Measurements from ENCODE around the gene ZFAND3. TPM values are rescaled to one million over a fixed set of nuclear protein-coding genes. Genes with fewer than 3 reads are reported as not detected.

ZFAND3 gene
- polyA plus RNA-seq, 3 donors = 11.5 to 21.1 (median 11.7) TPM

DNA sequence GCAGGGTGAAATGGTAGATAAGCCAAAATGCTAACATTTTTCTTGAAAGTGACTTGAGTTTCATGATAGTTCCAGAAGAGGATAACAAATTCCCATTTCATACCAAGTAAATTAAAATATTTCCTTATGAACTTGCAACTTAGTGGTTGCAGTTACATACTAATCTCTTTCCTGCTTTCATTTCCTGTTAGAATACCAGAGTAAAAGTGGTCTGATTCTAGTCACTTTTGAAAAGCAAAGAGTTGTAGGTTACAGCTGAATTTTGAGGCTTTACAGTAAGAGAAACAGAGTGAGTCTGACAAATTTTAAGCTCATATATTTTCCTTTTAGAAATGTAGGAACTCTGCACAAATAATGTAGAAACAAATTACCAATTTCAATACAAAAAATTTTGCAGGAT lies 117.4 kb downstream of the ZFAND3 start:
- Mint-ChIP-seq H3K4me3 (no peak overlapping the region), H3K27me3 (ENCODE audit: low read depth in 3 of 3) (no peaks in the 10 kb centered on the region), H3K36me3 (peaks cover 7 to 15% of the 10 kb centered on the region in 2 donors), H3K4me1 (peaks cover 15% of the 10 kb centered on the region), H3K9me3 (no peaks in the 10 kb centered on the region), H3K27ac (no peak overlapping the region)
- Histone ChIP-seq H3K79me2 (ENCODE audit: insufficient read depth, low read length) (peaks cover 50% of the 10 kb centered on the region), H2AFZ (ENCODE audit: insufficient read depth, low read depth, low read length, poor library complexity, severe bottlenecking) (no peak overlapping the region), H3K9ac (ENCODE audit: insufficient read depth, low read length, poor library complexity, severe bottlenecking) (no peak overlapping the region), H3K4me3 (replicated peaks in 1 of 3; ENCODE audit: low read depth in 2 of 3, low read length in 3 of 3) (no peak overlapping the region), H3K4me2 (replicated peaks; ENCODE audit: extremely low read depth, low read length, poor library complexity, severe bottlenecking) (no peak overlapping the region), H3K36me3 (replicated peaks in 1 of 2; ENCODE audit: control insufficient read depth in 1 of 2, insufficient read depth in 2 of 2, low read length in 2 of 2) (peaks cover 0 to 16% of the 10 kb centered on the region in 2 donors), H4K20me1 (ENCODE audit: insufficient read depth, low read length) (peaks cover 99% of the 10 kb centered on the region), H3K27ac (ENCODE audit: low read depth in 1 of 2, low read length in 2 of 2) (no peak overlapping the region), H3K4me1 (ENCODE audit: control insufficient read depth in 1 of 2, insufficient read depth in 2 of 2, low read length in 2 of 2) (peaks cover 3 to 9% of the 10 kb centered on the region in 2 donors), H3K9me3 (replicated peaks in 1 of 2; ENCODE audit: control insufficient read depth in 1 of 2, insufficient read depth in 1 of 2, low read length in 2 of 2) (no peaks in the 10 kb centered on the region), H3K27me3 (ENCODE audit: control insufficient read depth in 2 of 2, insufficient read depth in 2 of 2, low read length in 2 of 2) (no peaks in the 10 kb centered on the region)
- TF ChIP-seq, protein P1, sequence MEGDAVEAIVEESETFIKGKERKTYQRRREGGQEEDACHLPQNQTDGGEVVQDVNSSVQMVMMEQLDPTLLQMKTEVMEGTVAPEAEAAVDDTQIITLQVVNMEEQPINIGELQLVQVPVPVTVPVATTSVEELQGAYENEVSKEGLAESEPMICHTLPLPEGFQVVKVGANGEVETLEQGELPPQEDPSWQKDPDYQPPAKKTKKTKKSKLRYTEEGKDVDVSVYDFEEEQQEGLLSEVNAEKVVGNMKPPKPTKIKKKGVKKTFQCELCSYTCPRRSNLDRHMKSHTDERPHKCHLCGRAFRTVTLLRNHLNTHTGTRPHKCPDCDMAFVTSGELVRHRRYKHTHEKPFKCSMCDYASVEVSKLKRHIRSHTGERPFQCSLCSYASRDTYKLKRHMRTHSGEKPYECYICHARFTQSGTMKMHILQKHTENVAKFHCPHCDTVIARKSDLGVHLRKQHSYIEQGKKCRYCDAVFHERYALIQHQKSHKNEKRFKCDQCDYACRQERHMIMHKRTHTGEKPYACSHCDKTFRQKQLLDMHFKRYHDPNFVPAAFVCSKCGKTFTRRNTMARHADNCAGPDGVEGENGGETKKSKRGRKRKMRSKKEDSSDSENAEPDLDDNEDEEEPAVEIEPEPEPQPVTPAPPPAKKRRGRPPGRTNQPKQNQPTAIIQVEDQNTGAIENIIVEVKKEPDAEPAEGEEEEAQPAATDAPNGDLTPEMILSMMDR (IDR thresholded peaks at IDR 0.05) = no peak
- intact Hi-C loops (cut with micrococcal nuclease) = no loop called here
- no peak for DNase-seq

DNA sequence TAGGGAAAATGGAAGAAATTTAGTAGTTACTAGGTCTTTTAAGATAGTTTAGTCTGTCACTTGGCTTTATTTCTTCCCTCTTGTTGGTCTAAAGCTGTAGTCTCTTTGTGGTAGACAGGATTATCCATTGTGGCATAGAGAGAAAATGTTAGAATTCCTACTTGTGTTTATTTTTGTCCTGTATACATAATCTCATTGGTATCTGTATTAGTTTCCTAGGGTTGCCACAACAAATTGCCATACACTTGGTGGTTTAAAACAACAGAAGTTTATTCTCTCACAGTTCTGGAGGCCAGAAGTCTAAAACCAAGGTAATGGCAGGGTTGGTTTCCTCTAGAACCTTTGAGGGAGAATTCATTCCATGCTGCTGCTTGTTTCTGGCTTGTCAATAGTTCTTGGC lies 119.4 kb downstream of the ZFAND3 start:
- H3K36me3 ChIP-seq (replicated peaks in 1 of 2; ENCODE audit: control insufficient read depth in 1 of 2, insufficient read depth in 2 of 2, low read length in 2 of 2) = peaks cover 0 to 8% of the 10 kb centered on the region in 2 donors
- no peaks in the 10 kb centered on the region for H3K27me3 ChIP-seq (ENCODE audit: control insufficient read depth in 2 of 2, insufficient read depth in 2 of 2, low read length in 2 of 2)
- no peak overlapping the region for H2AFZ ChIP-seq (ENCODE audit: insufficient read depth, low read depth, low read length, poor library complexity, severe bottlenecking)
- peaks cover 99% of the 10 kb centered on the region for H4K20me1 ChIP-seq (ENCODE audit: insufficient read depth, low read length)
- Mint-ChIP-seq H3K27ac (peak overlapping the region in 1 of 7 donors; percentile 75), H3K36me3 (peaks cover 7 to 12% of the 10 kb centered on the region in 2 donors), H3K4me1 (peaks cover 15% of the 10 kb centered on the region), H3K27me3 (ENCODE audit: low read depth in 3 of 3) (no peaks in the 10 kb centered on the region), H3K9me3 (no peaks in the 10 kb centered on the region), H3K4me3 (no peak overlapping the region)
- intact Hi-C loops (cut with micrococcal nuclease) = no loop called here
- no peak overlapping the region for H3K9ac ChIP-seq (ENCODE audit: insufficient read depth, low read length, poor library complexity, severe bottlenecking)
- peaks cover 62% of the 10 kb centered on the region for H3K79me2 ChIP-seq (ENCODE audit: insufficient read depth, low read length)
- no peak for DNase-seq
- TF ChIP-seq, protein P1 (IDR thresholded peaks at IDR 0.05) = no peak
- no peak overlapping the region for H3K4me3 ChIP-seq (replicated peaks in 1 of 3; ENCODE audit: low read depth in 2 of 3, low read length in 3 of 3)
- H3K27ac ChIP-seq (ENCODE audit: low read depth in 1 of 2, low read length in 2 of 2) = no peak overlapping the region
- no peaks in the 10 kb centered on the region for H3K9me3 ChIP-seq (replicated peaks in 1 of 2; ENCODE audit: control insufficient read depth in 1 of 2, insufficient read depth in 1 of 2, low read length in 2 of 2)
- H3K4me1 ChIP-seq (ENCODE audit: control insufficient read depth in 1 of 2, insufficient read depth in 2 of 2, low read length in 2 of 2) = peaks cover 3 to 9% of the 10 kb centered on the region in 2 donors
- H3K4me2 ChIP-seq (replicated peaks; ENCODE audit: extremely low read depth, low read length, poor library complexity, severe bottlenecking) = no peak overlapping the region

Measured in CD14-positive monocyte (primary cell).